Measurements from ENCODE around the gene CATSPERD. TPM values are rescaled to one million over a fixed set of nuclear protein-coding genes. Genes with fewer than 3 reads are reported as not detected.
A peak's percentile ranks its signal among the peaks of the same experiment; 100 is the strongest.
"Not testable (repeated sequence)": the region's sequence is repeated elsewhere in the genome, so short reads cannot be mapped to it uniquely, and the experiment has no call there.

The CATSPERD gene
- total RNA-seq, 1 donor from 2014 or later = not detected

- intact Hi-C loops (cut with micrococcal nuclease) = loop anchor here (1.0 to 10.0 kb wide), 5 partner anchors 10 to 955 kb away; partner anchors contain the start of genes CATSPERD, DPP9, LONP1 and RPL36
- Mint-ChIP-seq H3K27me3 (peaks cover 7% of the 10 kb centered on the region), H3K4me1 (peaks cover 22% of the 10 kb centered on the region)
These were observed 40.4 kb upstream of the CATSPERD start for GRCh38 chr19:5680084-5680436.

GRCh38 chr19:5680437-5681368 is 39.7 kb upstream of the CATSPERD start, which contains the start of the genes HSD11B1L and MICOS13:
HSD11B1L (plus strand) TSS chr19:5681027; CDS start chr19:5684833, 3,806 bp downstream.
MICOS13 (minus strand) TSS chr19:5680516; CDS start chr19:5680486, 30 bp downstream.
- Mint-ChIP-seq H3K27ac (peak within 1 kb of the TSS; percentile 97), H3K4me3 (peak within 1 kb of the TSS; percentile 99)
- intact Hi-C loops (cut with micrococcal nuclease) = loop anchor here (1.0 to 10.0 kb wide), 5 partner anchors 10 to 956 kb away; partner anchors contain the start of genes CATSPERD, DPP9, LONP1 and RPL36

More at GRCh38 chr19:5680084-5680436, 40.4 kb upstream of the CATSPERD start:
- DNase-seq = no peak
- H3K4me3 Mint-ChIP-seq = peak overlapping the region; percentile 99
- H3K9me3 Mint-ChIP-seq = no peaks in the 10 kb centered on the region
- peaks cover 6% of the 10 kb centered on the region for H3K36me3 Mint-ChIP-seq (ENCODE audit: low read depth)
- H3K27ac Mint-ChIP-seq = peak overlapping the region; percentile 97

DNA sequence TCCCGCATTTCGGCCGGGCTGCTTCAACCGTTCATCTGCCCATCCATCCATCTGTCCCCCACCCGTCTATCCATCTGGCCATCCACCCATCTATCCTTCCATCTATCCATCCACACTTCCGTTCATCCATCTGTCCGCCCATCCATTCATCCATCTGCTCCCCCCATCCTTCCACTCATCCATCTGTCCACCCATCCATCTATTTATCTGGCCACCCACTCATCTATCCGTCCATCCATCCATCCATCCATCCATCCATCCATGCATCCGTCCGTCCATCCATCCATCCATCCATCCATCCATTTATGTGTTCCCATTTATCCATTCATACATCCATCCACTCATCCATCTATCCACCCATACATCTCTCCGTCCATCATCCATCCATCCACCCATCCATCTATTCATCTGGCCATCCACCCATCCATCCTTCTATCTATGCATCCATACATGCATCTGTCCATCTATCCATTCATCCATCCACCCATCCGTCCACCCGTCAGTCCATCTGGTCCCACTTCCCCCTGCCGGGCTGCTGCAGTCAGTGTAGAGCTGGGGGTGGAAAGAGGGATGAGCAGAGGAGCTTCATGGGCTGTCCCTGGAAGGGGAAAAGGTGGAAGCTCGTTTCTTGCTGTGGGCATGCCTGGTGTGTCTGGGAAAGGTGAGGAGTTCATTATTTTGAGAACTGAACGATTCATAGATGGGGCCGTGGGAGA is 38.9 kb upstream of the CATSPERD start:
- Mint-ChIP-seq H3K36me3 (ENCODE audit: low read depth) (peaks cover 4% of the 10 kb centered on the region), H3K27me3 (peaks cover 7% of the 10 kb centered on the region), H3K4me1 (peaks cover 24% of the 10 kb centered on the region), H3K9me3 (no peaks in the 10 kb centered on the region), H3K27ac (peak overlapping the region; percentile 64), H3K4me3 (peak overlapping the region; percentile 99)
- DNase-seq = peak; percentile 62
- intact Hi-C loops (cut with micrococcal nuclease) = loop anchor here (10.0 kb wide), 1 partner anchor 957 kb away; the partner anchor contains the start of gene DPP9

More at GRCh38 chr19:5680437-5681368, 39.7 kb upstream of the CATSPERD start, which contains the start of the genes HSD11B1L and MICOS13:
- Mint-ChIP-seq H3K36me3 (ENCODE audit: low read depth) (peaks cover 4% of the 10 kb centered on the region), H3K9me3 (no peaks in the 10 kb centered on the region), H3K27me3 (peaks cover 7% of the 10 kb centered on the region), H3K4me1 (peaks cover 22% of the 10 kb centered on the region)
- peak; percentile 99 for DNase-seq

GRCh38 chr19:5682107-5682482 is 38.3 kb upstream of the CATSPERD start:
- no peak for DNase-seq
- Mint-ChIP-seq H3K4me3 (peak overlapping the region; percentile 99), H3K27me3 (peaks cover 7% of the 10 kb centered on the region), H3K4me1 (peaks cover 25% of the 10 kb centered on the region), H3K36me3 (ENCODE audit: low read depth) (peaks cover 4% of the 10 kb centered on the region), H3K27ac (peak overlapping the region; percentile 64), H3K9me3 (no peaks in the 10 kb centered on the region)
- intact Hi-C loops (cut with micrococcal nuclease) = loop anchor here (10.0 kb wide), 1 partner anchor 957 kb away; the partner anchor contains the start of gene DPP9

- H3K4me1 Mint-ChIP-seq = peaks cover 27% of the 10 kb centered on the region
- intact Hi-C loops (cut with micrococcal nuclease) = loop anchor here (10.0 kb wide), 1 partner anchor 959 kb away; the partner anchor contains the start of gene DPP9
These were observed 37.1 kb upstream of the CATSPERD start for GRCh38 chr19:5683177-5683886.

GRCh38 chr19:5684694-5685430 is 35.6 kb upstream of the CATSPERD start:
- Mint-ChIP-seq H3K36me3 (ENCODE audit: low read depth) (peaks cover 2% of the 10 kb centered on the region), H3K4me3 (no peak overlapping the region), H3K4me1 (peaks cover 25% of the 10 kb centered on the region), H3K27me3 (peaks cover 7% of the 10 kb centered on the region), H3K27ac (no peak overlapping the region), H3K9me3 (no peaks in the 10 kb centered on the region)
- intact Hi-C loops (cut with micrococcal nuclease) = loop anchor here (5.0 to 10.0 kb wide), 2 partner anchors 687 to 960 kb away; partner anchors contain the start of genes ALKBH7 and DPP9
- no peak for DNase-seq

More at GRCh38 chr19:5683177-5683886, 37.1 kb upstream of the CATSPERD start:
- no peak for DNase-seq
- H3K27me3 Mint-ChIP-seq = peaks cover 7% of the 10 kb centered on the region
- H3K4me3 Mint-ChIP-seq = no peak overlapping the region
- H3K36me3 Mint-ChIP-seq (ENCODE audit: low read depth) = peaks cover 4% of the 10 kb centered on the region
- H3K27ac Mint-ChIP-seq = no peak overlapping the region
- H3K9me3 Mint-ChIP-seq = no peaks in the 10 kb centered on the region

DNA sequence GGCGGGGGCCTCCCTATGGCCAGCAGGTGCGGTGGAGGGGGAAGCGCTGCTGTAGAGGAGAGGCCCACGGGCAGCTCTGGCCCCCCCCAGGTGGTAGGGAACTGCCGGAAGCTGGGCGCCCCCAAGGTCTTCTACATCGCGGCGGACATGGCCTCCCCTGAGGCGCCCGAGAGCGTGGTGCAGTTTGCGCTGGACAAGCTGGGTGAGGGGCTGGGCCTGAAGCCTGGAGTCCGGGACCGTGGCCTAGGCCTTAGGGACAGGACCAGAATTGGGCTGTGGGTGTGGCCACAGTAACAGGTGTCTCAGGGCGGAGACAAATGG is 34.2 kb upstream of the CATSPERD start:
- Mint-ChIP-seq H3K4me1 (peaks cover 23% of the 10 kb centered on the region), H3K27me3 (peaks cover 7% of the 10 kb centered on the region), H3K4me3 (peak overlapping the region; percentile 85), H3K27ac (peak overlapping the region; percentile 87), H3K36me3 (ENCODE audit: low read depth) (peaks cover 12% of the 10 kb centered on the region), H3K9me3 (no peaks in the 10 kb centered on the region)
- DNase-seq = no peak
- intact Hi-C loops (cut with micrococcal nuclease) = loop anchor here (5.0 to 10.0 kb wide), 2 partner anchors 686 to 961 kb away; partner anchors contain the start of genes ALKBH7 and DPP9

DNA sequence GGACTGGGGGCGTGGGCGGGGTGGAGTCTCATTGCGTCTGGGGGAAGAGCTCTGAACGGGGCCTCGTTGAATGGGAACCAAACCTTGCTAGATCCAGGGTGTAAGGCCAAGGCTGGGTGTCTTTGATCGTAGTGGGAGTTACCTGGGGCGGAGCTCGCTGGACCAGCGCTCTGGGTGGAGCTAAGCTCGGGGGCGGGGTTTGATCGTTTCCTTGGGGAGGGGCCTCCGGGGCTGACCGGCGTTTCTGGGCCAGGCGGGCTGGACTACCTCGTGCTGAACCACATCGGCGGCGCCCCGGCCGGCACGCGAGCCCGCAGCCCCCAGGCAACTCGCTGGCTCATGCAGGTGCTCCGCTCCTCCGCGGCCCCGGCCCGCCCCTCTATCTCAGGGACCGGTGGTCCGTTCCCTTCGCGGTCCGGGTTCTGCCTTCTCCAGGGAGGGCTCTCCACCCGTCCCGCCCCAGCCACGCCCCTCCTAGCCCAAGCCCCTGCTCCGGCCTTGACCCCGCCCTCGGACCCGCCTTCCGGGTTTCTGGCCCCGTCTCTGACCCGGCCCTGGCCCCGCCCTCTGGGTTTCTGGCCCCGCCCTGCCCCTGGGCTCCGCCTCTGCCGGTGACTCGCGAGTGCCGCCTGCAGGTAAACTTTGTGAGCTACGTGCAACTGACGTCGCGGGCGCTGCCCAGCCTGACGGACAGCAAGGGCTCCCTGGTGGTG is 33.6 kb upstream of the CATSPERD start:
- peak overlapping the region; percentile 87 for H3K27ac Mint-ChIP-seq
- DNase-seq = peak; percentile 100
- intact Hi-C loops (cut with micrococcal nuclease) = loop anchor here (5.0 to 10.0 kb wide), 2 partner anchors 685 to 962 kb away; partner anchors contain the start of genes ALKBH7 and DPP9
- H3K4me1 Mint-ChIP-seq = peaks cover 18% of the 10 kb centered on the region
- peak overlapping the region; percentile 85 for H3K4me3 Mint-ChIP-seq
- H3K36me3 Mint-ChIP-seq (ENCODE audit: low read depth) = peaks cover 14% of the 10 kb centered on the region
- H3K27me3 Mint-ChIP-seq = peaks cover 6% of the 10 kb centered on the region
- H3K9me3 Mint-ChIP-seq = no peaks in the 10 kb centered on the region

- Mint-ChIP-seq H3K4me1 (peaks cover 17% of the 10 kb centered on the region), H3K27me3 (no peaks in the 10 kb centered on the region), H3K9me3 (no peaks in the 10 kb centered on the region), H3K36me3 (ENCODE audit: low read depth) (peaks cover 21% of the 10 kb centered on the region), H3K4me3 (peak overlapping the region; percentile 85), H3K27ac (peak overlapping the region; percentile 74)
- intact Hi-C loops (cut with micrococcal nuclease) = loop anchor here (5.0 to 10.0 kb wide), 2 partner anchors 685 to 963 kb away; partner anchors contain the start of genes ALKBH7 and DPP9
- DNase-seq = no peak
These were observed 32.9 kb upstream of the CATSPERD start for GRCh38 chr19:5687360-5688198.

DNA sequence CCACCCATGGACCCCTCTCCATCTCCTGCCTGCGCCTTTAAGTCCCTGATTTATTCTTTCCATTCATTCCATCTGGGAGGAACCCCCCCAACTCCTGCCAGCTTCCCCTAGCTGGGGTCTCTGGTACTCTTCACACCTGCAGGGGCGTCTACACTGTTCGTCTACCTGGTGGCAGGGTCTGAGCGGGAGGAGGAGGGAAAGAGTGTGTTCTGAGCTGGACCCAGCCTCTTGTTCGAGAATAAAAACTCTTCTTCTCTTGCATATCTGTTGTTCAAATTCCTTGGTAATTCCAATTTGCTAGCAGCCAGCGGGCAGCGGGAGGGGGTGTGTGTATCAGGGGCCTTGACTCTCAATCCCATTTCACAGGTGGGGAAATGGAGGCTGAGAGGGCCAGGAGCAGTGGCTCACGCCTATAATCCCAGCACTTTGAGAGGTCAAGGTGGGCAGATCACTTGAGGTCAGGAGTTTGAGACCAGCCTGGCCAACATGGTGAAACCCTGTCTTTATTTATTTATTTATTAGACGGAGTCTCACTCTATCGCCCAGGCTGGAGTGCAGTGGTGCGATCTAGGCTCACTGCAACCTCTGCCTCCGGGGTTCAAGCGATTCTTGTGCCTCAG is 32.1 kb upstream of the CATSPERD start:
- H3K4me3 Mint-ChIP-seq = peak overlapping the region; percentile 63
- peaks cover 21% of the 10 kb centered on the region for H3K4me1 Mint-ChIP-seq
- H3K27me3 Mint-ChIP-seq, H3K9me3 Mint-ChIP-seq: not testable (repeated sequence)
- peak overlapping the region; percentile 60 for H3K27ac Mint-ChIP-seq
- H3K36me3 Mint-ChIP-seq (ENCODE audit: low read depth) = peaks cover 29% of the 10 kb centered on the region
- intact Hi-C loops (cut with micrococcal nuclease) = loop anchor here (5.0 to 10.0 kb wide), 2 partner anchors 684 to 964 kb away; partner anchors contain the start of genes ALKBH7 and DPP9
- peak; percentile 64 for DNase-seq

Measured in activated CD4-positive, alpha-beta T cell treated with anti-CD3 and anti-CD28 coated beads, Interleukin-2, amount 10 ng/mL, durations not matched to agents 24 days and 14 days (primary cell).